ENCODE results near the gene KHK.

Gene KHK

GRCh38 chr2:27091746-27092695 lies 5.4 kb downstream of the KHK start:
- Histone ChIP-seq H4K20me1 (ENCODE audit: control insufficient read depth, insufficient read depth, low read depth, low read length) (no peaks in the 10 kb centered on the region), H3K27ac (ENCODE audit: low read depth, low read length) (no peak overlapping the region), H3K4me3 (ENCODE audit: low read length) (no peak overlapping the region), H3K79me2 (ENCODE audit: control insufficient read depth, low read length) (no peaks in the 10 kb centered on the region), H3K9me2 (replicated peaks; ENCODE audit: control insufficient read depth, low read length) (no peaks in the 10 kb centered on the region), H3K4me1 (ENCODE audit: control insufficient read depth, low read length) (peaks cover 19% of the 10 kb centered on the region), H3K36me3 (ENCODE audit: control insufficient read depth, low read length) (no peaks in the 10 kb centered on the region), H3K9me3 (ENCODE audit: control insufficient read depth, insufficient read depth, low read length) (no peaks in the 10 kb centered on the region), H3F3A (ENCODE audit: control insufficient read depth, insufficient read depth) (no peaks in the 10 kb centered on the region), H3K4me2 (ENCODE audit: low read length) (no peak overlapping the region), H3K27me3 (ENCODE audit: control insufficient read depth, low read length) (no peaks in the 10 kb centered on the region)
- TF ChIP-seq CTCF (IDR thresholded peaks at IDR 0.05; ENCODE audit: low read depth, low read length, poor library complexity, severe bottlenecking) (no peak), EZH2phosphoT487 (IDR thresholded peaks at IDR 0.05; ENCODE audit: borderline replicate concordance, low read length) (no peak)

- Histone ChIP-seq H3K9me3 (ENCODE audit: control insufficient read depth, insufficient read depth, low read length) (no peaks in the 10 kb centered on the region), H3K4me3 (ENCODE audit: low read length) (no peak overlapping the region), H3K27ac (ENCODE audit: low read depth, low read length) (no peak overlapping the region), H3K4me1 (ENCODE audit: control insufficient read depth, low read length) (peaks cover 11% of the 10 kb centered on the region), H4K20me1 (ENCODE audit: control insufficient read depth, insufficient read depth, low read depth, low read length) (no peaks in the 10 kb centered on the region), H3K27me3 (ENCODE audit: control insufficient read depth, low read length) (no peaks in the 10 kb centered on the region), H3K79me2 (ENCODE audit: control insufficient read depth, low read length) (no peaks in the 10 kb centered on the region), H3F3A (ENCODE audit: control insufficient read depth, insufficient read depth) (no peaks in the 10 kb centered on the region), H3K9me2 (replicated peaks; ENCODE audit: control insufficient read depth, low read length) (no peaks in the 10 kb centered on the region), H3K36me3 (ENCODE audit: control insufficient read depth, low read length) (no peaks in the 10 kb centered on the region), H3K4me2 (ENCODE audit: low read length) (no peak overlapping the region)
- TF ChIP-seq EZH2phosphoT487 (IDR thresholded peaks at IDR 0.05; ENCODE audit: borderline replicate concordance, low read length) (no peak), CTCF (IDR thresholded peaks at IDR 0.05; ENCODE audit: low read depth, low read length, poor library complexity, severe bottlenecking) (no peak)
Measured at GRCh38 chr2:27092696-27093429, 6.3 kb downstream of the KHK start.

GRCh38 chr2:27093430-27094352 lies 7.1 kb downstream of the KHK start:
- peaks cover 11% of the 10 kb centered on the region for H3K4me1 ChIP-seq (ENCODE audit: control insufficient read depth, low read length)
- no peaks in the 10 kb centered on the region for H3K79me2 ChIP-seq (ENCODE audit: control insufficient read depth, low read length)
- H3K4me2 ChIP-seq (ENCODE audit: low read length), result no peak overlapping the region
- H3K9me2 ChIP-seq (replicated peaks; ENCODE audit: control insufficient read depth, low read length), result no peaks in the 10 kb centered on the region
- no peaks in the 10 kb centered on the region for H3K9me3 ChIP-seq (ENCODE audit: control insufficient read depth, insufficient read depth, low read length)
- H3K4me3 ChIP-seq (ENCODE audit: low read length), result no peak overlapping the region
- TF ChIP-seq CTCF (IDR thresholded peaks at IDR 0.05; ENCODE audit: low read depth, low read length, poor library complexity, severe bottlenecking), result no peak
- no peak for TF ChIP-seq EZH2phosphoT487 (IDR thresholded peaks at IDR 0.05; ENCODE audit: borderline replicate concordance, low read length)
- no peaks in the 10 kb centered on the region for H3K27me3 ChIP-seq (ENCODE audit: control insufficient read depth, low read length)
- no peaks in the 10 kb centered on the region for H4K20me1 ChIP-seq (ENCODE audit: control insufficient read depth, insufficient read depth, low read depth, low read length)
- no peak overlapping the region for H3K27ac ChIP-seq (ENCODE audit: low read depth, low read length)
- H3F3A ChIP-seq (ENCODE audit: control insufficient read depth, insufficient read depth), result no peaks in the 10 kb centered on the region
- H3K36me3 ChIP-seq (ENCODE audit: control insufficient read depth, low read length), result no peaks in the 10 kb centered on the region

All from DOHH2 (cell line).